ENCODE results near the gene MSH5. TPM values are rescaled to one million over a fixed set of nuclear protein-coding genes. Genes with fewer than 3 reads are reported as not detected.

Gene MSH5
- total and polyA plus RNA-seq, 2 of the 13 experiments (the other 11 are each of a cell fraction or from before 2014, with no cell fraction given), result 10.2 to 38.7 TPM

- peak; percentile 88 for TF ChIP-seq THAP9 (CRISPR knock-in tag; IDR thresholded peaks at IDR 0.05; ENCODE audit: borderline replicate concordance)
- TF ChIP-seq ZNF547 (CRISPR knock-in tag; IDR thresholded peaks at IDR 0.05), result peak; percentile 94
- TF ChIP-seq ZNF878 (CRISPR knock-in tag; IDR thresholded peaks at IDR 0.05), result 0 out of 2 replicates have a peak, but pooled peaks have one; percentile 68
- TF ChIP-seq ZNF142 (CRISPR knock-in tag; IDR thresholded peaks at IDR 0.05), result peak; percentile 80
- TF ChIP-seq TSC22D2 (CRISPR knock-in tag; IDR thresholded peaks at IDR 0.05; ENCODE audit: borderline replicate concordance), result peak; percentile 88; the same call in 1 of the 2 replicates
- peak; percentile 79 for TF ChIP-seq ZNF225 (CRISPR knock-in tag; IDR thresholded peaks at IDR 0.05)
- TF ChIP-seq ZNF260 (CRISPR knock-in tag; IDR thresholded peaks at IDR 0.05; ENCODE audit: borderline replicate concordance, low read depth), result no peak
- TF ChIP-seq ZBTB14 (CRISPR knock-in tag; IDR thresholded peaks at IDR 0.05), result peak; percentile 93
- TF ChIP-seq MAFF (IDR thresholded peaks at IDR 0.05; ENCODE audit: low read depth, low read length), result no peak
- TF ChIP-seq KLF16 (CRISPR knock-in tag; IDR thresholded peaks at IDR 0.05), result peak in 1 of 2 experiments; percentile 90; a peak in 2 of 4 replicates
- TF ChIP-seq, protein P1, sequence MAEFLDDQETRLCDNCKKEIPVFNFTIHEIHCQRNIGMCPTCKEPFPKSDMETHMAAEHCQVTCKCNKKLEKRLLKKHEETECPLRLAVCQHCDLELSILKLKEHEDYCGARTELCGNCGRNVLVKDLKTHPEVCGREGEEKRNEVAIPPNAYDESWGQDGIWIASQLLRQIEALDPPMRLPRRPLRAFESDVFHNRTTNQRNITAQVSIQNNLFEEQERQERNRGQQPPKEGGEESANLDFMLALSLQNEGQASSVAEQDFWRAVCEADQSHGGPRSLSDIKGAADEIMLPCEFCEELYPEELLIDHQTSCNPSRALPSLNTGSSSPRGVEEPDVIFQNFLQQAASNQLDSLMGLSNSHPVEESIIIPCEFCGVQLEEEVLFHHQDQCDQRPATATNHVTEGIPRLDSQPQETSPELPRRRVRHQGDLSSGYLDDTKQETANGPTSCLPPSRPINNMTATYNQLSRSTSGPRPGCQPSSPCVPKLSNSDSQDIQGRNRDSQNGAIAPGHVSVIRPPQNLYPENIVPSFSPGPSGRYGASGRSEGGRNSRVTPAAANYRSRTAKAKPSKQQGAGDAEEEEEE (CRISPR knock-in tag; IDR thresholded peaks at IDR 0.05; ENCODE audit: borderline replicate concordance), result no peak
- TF ChIP-seq PHB2 (IDR thresholded peaks at IDR 0.05; ENCODE audit: partially characterized antibody), result no peak
- peak; percentile 94 for TF ChIP-seq KMT2B (CRISPR knock-in tag; IDR thresholded peaks at IDR 0.05)
- TF ChIP-seq FLYWCH1 (CRISPR knock-in tag; IDR thresholded peaks at IDR 0.05), result no peak
- peak; percentile 69 for TF ChIP-seq RAD21 (CRISPR knock-in tag; IDR thresholded peaks at IDR 0.05)
These were observed 66.9 kb downstream of the MSH5 start, which contains the start of gene LSM2 (continued) for GRCh38 chr6:31806470-31807272.

Data from HepG2 (cell line).